H1 (cell line): Measurements from ENCODE around the gene TAF10. TPM values are rescaled to one million over a fixed set of nuclear protein-coding genes. Genes with fewer than 3 reads are reported as not detected.

Experiments used
- CTCF ChIA-PET: fragments of 300-600 bp; sonication (Branson Sonifier 250); formaldehyde crosslinking; loops from one replicate; lab custom pipeline; 2021; ENCODE audit not compliant: partially characterized antibody; lab: Charles Lee
- POLR2A ChIA-PET: fragments of 300-600 bp; sonication (Branson Sonifier 250); formaldehyde crosslinking; loops from one replicate; lab custom pipeline; 2021; ENCODE audit warnings: inconsistent platforms; ENCODE audit not compliant: partially characterized antibody; lab: Charles Lee
- DNase-seq, 2 experiments: peaks; one replicate each; pipeline versions ENCODE4 v3.0.0 to v3.0.0-alpha.2; 2010 to 2022; ENCODE audit warnings: low spot score in 2 of 2, low read depth in 1 of 2, mixed read lengths in 1 of 2
- FAIRE-seq: peaks from 2 replicates; lab custom pipeline; 2011; peaks lifted over from hg19 to GRCh38; lab: Jason Lieb, UNC
- H2AFZ ChIP-seq: 2 replicates; pipeline ENCODE4 v1.8.1; 2012; ENCODE audit warnings: low read length, inconsistent platforms
- H2AK5ac ChIP-seq: 2 replicates; pipeline ENCODE4 v1.6.1; 2013; ENCODE audit warnings: low read depth, low read length
- H2BK120ac ChIP-seq: replicated peaks from 2 replicates; pipeline ENCODE3; 2013; ENCODE audit warnings: low read depth, low read length, inconsistent platforms
- H2BK12ac ChIP-seq: 2 replicates; pipeline ENCODE4 v1.6.1; 2013; ENCODE audit warnings: low read depth, low read length
- H2BK15ac ChIP-seq: 2 replicates; pipeline ENCODE4 v1.6.1; 2013; ENCODE audit warnings: low read length
- H2BK20ac ChIP-seq: 2 replicates; pipeline ENCODE4 v1.6.1; 2013; ENCODE audit warnings: low read length
- H2BK5ac ChIP-seq: 2 replicates; pipeline ENCODE4 v1.6.1; 2013; ENCODE audit warnings: low read depth, low read length
- H3K14ac ChIP-seq: 2 replicates; pipeline ENCODE4 v1.6.1; 2013; ENCODE audit warnings: inconsistent platforms; ENCODE audit not compliant: insufficient read length
- H3K18ac ChIP-seq: 2 replicates; pipeline ENCODE4 v1.6.1; 2013; ENCODE audit warnings: low read length; ENCODE audit errors: extremely low read depth
- H3K23ac ChIP-seq: 2 replicates; pipeline ENCODE4 v1.6.1; 2013; ENCODE audit warnings: inconsistent platforms; ENCODE audit not compliant: insufficient read length
- H3K23me2 ChIP-seq: 2 replicates; pipeline ENCODE4 v1.6.1; 2013; ENCODE audit warnings: low read depth, low read length
- H3K27ac ChIP-seq: 2 replicates; pipeline ENCODE4 v1.6.1; 2011; ENCODE audit warnings: low read depth, low read length, inconsistent platforms
- H3K27me3 ChIP-seq, 4 experiments: replicated peaks in 1 of 4; 1 replicate in 1 of 4; 2 replicates in 3 of 4; pipeline versions ENCODE4 v1.6.1 to v1.8.1; 2011 to 2013; ENCODE audit warnings: low read length in 3 of 4, mild to moderate bottlenecking in 3 of 4, inconsistent platforms in 2 of 4, mixed read lengths in 2 of 4, moderate library complexity in 1 of 4; ENCODE audit not compliant: control insufficient read depth in 3 of 4, insufficient read depth in 3 of 4; ENCODE audit errors: extremely low read depth in 1 of 4
- H3K36me3 ChIP-seq, 4 experiments: 2 replicates each; pipeline versions ENCODE4 v1.6.1 to v1.8.1; 2011 to 2013; ENCODE audit warnings: mild to moderate bottlenecking in 4 of 4, low read length in 3 of 4, moderate library complexity in 2 of 4, control low read depth in 1 of 4, inconsistent platforms in 1 of 4; ENCODE audit not compliant: insufficient read depth in 4 of 4, control insufficient read depth in 2 of 4
- H3K4ac ChIP-seq: replicated peaks from 2 replicates; pipeline ENCODE3; 2013; ENCODE audit warnings: low read length, low read depth, mixed read lengths, inconsistent platforms; ENCODE audit not compliant: insufficient read length
- H3K4me1 ChIP-seq, 4 experiments: replicated peaks in 1 of 4; 1 replicate in 1 of 4; 2 replicates in 3 of 4; pipeline versions ENCODE4 v1.6.1 to v1.8.1; 2011 to 2013; ENCODE audit warnings: low read length in 3 of 4, inconsistent platforms in 2 of 4, mixed read lengths in 1 of 4; ENCODE audit not compliant: insufficient read depth in 4 of 4, control insufficient read depth in 3 of 4
- H3K4me2 ChIP-seq, 2 experiments: 2 replicates each; pipeline versions ENCODE4 v1.6.1 to v1.8.1; 2011 to 2013; ENCODE audit warnings: low read depth in 2 of 2, low read length in 2 of 2, control low read depth in 1 of 2, inconsistent platforms in 1 of 2, mild to moderate bottlenecking in 1 of 2; ENCODE audit not compliant: insufficient read depth in 1 of 2
- H3K4me3 ChIP-seq, 4 experiments: fragments of 200-600, 300-600 bp in 1 of 4; sonication (generic), shearing (Covaris generic), sonication (Bioruptor Twin) in 1 of 4; 2 replicates each; pipeline versions ENCODE4 v1.5.1 to v1.8.1; 2011 to 2016; ENCODE audit warnings: low read length in 4 of 4, low read depth in 3 of 4, control low read depth in 2 of 4, inconsistent platforms in 2 of 4, mild to moderate bottlenecking in 2 of 4, mixed read lengths in 1 of 4, moderate library complexity in 1 of 4; ENCODE audit not compliant: insufficient read depth in 2 of 4; ENCODE audit errors: extremely low read depth in 1 of 4
- H3K56ac ChIP-seq: replicated peaks from 2 replicates; pipeline ENCODE3; 2013; ENCODE audit warnings: low read depth, mild to moderate bottlenecking, mixed read lengths, low read length, inconsistent platforms; ENCODE audit not compliant: insufficient read length
- H3K79me1 ChIP-seq: 2 replicates; pipeline ENCODE4 v1.6.1; 2013; ENCODE audit warnings: low read depth, low read length, control low read depth
- H3K79me2 ChIP-seq, 2 experiments: 2 replicates each; pipeline versions ENCODE4 v1.6.1 to v1.8.1; 2012 to 2013; ENCODE audit warnings: low read length in 2 of 2, mild to moderate bottlenecking in 2 of 2, inconsistent platforms in 1 of 2; ENCODE audit not compliant: insufficient read depth in 2 of 2, control insufficient read depth in 1 of 2
- H3K9ac ChIP-seq, 4 experiments: replicated peaks in 1 of 4; 1 replicate in 1 of 4; 2 replicates in 3 of 4; pipeline versions ENCODE4 v1.6.1 to v1.8.1; 2011 to 2013; ENCODE audit warnings: low read depth in 3 of 4, low read length in 3 of 4, control low read depth in 2 of 4, mild to moderate bottlenecking in 2 of 4, moderate library complexity in 2 of 4, inconsistent platforms in 1 of 4; ENCODE audit errors: extremely low read depth in 1 of 4
- H3K9me3 ChIP-seq, 2 experiments: 2 replicates each; pipeline versions ENCODE4 v1.6.1 to v1.8.1; 2012 to 2013; ENCODE audit warnings: mild to moderate bottlenecking in 2 of 2, moderate library complexity in 2 of 2, control low read depth in 1 of 2, inconsistent platforms in 1 of 2, low read depth in 1 of 2, low read length in 1 of 2, mixed read lengths in 1 of 2; ENCODE audit not compliant: insufficient read depth in 2 of 2
- H4K20me1 ChIP-seq, 2 experiments: replicated peaks in 1 of 2; 2 replicates each; pipeline versions ENCODE3 to v1.8.1; 2011 to 2013; ENCODE audit warnings: inconsistent platforms in 2 of 2, low read length in 2 of 2, mild to moderate bottlenecking in 1 of 2; ENCODE audit not compliant: insufficient read depth in 2 of 2, control insufficient read depth in 1 of 2
- H4K5ac ChIP-seq: 2 replicates; pipeline ENCODE4 v1.6.1; 2013; ENCODE audit warnings: low read length, low read depth, mixed read lengths, inconsistent platforms; ENCODE audit not compliant: insufficient read length
- H4K8ac ChIP-seq: 2 replicates; pipeline ENCODE4 v1.8.0; 2013; ENCODE audit warnings: mild to moderate bottlenecking, moderate library complexity, low read length, inconsistent platforms; ENCODE audit not compliant: insufficient read depth; ENCODE audit errors: extremely low read depth
- H4K91ac ChIP-seq: replicated peaks from 2 replicates; pipeline ENCODE3; 2013; ENCODE audit warnings: low read length, mixed read lengths, inconsistent platforms; ENCODE audit not compliant: insufficient read length
- ASH2L ChIP-seq: fragments of 200-600, 300-600 bp; sonication (generic); IDR thresholded peaks from one replicate; pipeline ENCODE4 v1.7.1; 2017; ENCODE audit warnings: low read length
- BCL11A ChIP-seq, 2 experiments: IDR thresholded peaks; one replicate each; pipeline ENCODE4 v1.6.1; 2011; ENCODE audit warnings: low read depth in 2 of 2, low read length in 2 of 2, mild to moderate bottlenecking in 2 of 2
- CREB1 ChIP-seq: IDR thresholded peaks from 2 replicates; pipeline ENCODE4 v1.6.1; 2012; ENCODE audit warnings: inconsistent platforms
- HDAC2 ChIP-seq, 2 experiments: fragments of 300-600 bp in 1 of 2; sonication (generic) in 1 of 2; IDR thresholded peaks; 2 replicates each; pipeline ENCODE4 v1.6.1; 2011 to 2012; ENCODE audit warnings: low read depth in 2 of 2, low read length in 2 of 2, mild to moderate bottlenecking in 2 of 2, moderate library complexity in 2 of 2, borderline replicate concordance in 1 of 2, inconsistent platforms in 1 of 2
- JUN ChIP-seq: IDR thresholded peaks from 2 replicates; pipeline ENCODE4 v1.6.1; 2011; ENCODE audit warnings: low read depth, mild to moderate bottlenecking, improper control_type of control experiment, low read length
- KDM5A ChIP-seq: fragments of 200-600 bp; IDR thresholded peaks from 2 replicates; pipeline ENCODE4 v1.7.1; 2012; ENCODE audit warnings: mild to moderate bottlenecking, low read length, inconsistent platforms, mixed read lengths
- PHF8 ChIP-seq: fragments of 200-600 bp; sonication (generic); conservative IDR thresholded peaks from 2 replicates; pipeline ENCODE4 v1.7.1; 2012; ENCODE audit warnings: low read depth, mild to moderate bottlenecking, inconsistent platforms, low read length, moderate library complexity
- POLR2A ChIP-seq, 2 experiments: IDR thresholded peaks; 1 replicate in 1 of 2; 2 replicates in 1 of 2; pipeline ENCODE4 v1.6.1; 2011; ENCODE audit warnings: low read depth in 2 of 2, low read length in 2 of 2, mild to moderate bottlenecking in 2 of 2; ENCODE audit errors: control extremely low read depth in 1 of 2
- SP1 ChIP-seq: IDR thresholded peaks from 2 replicates; pipeline ENCODE4 v1.6.1; 2011; ENCODE audit warnings: low read depth, low read length
- SRF ChIP-seq: IDR thresholded peaks from 2 replicates; pipeline ENCODE4 v1.6.1; 2011; ENCODE audit warnings: mild to moderate bottlenecking, low read depth, low read length, moderate library complexity
- WGBS, 2 experiments: shearing (Covaris generic) in 1 of 2; methylation state at CpG; one replicate each; pipeline versions ENCODE4 v1.1.6 to v1.1.7; 2013 to 2015; ENCODE audit warnings: low lambda C conversion rate in 2 of 2, mixed read lengths in 2 of 2, inconsistent platforms in 1 of 2, low coverage in 1 of 2, missing lambda C conversion rate in 1 of 2; ENCODE audit not compliant: insufficient replicate concordance in 2 of 2, insufficient coverage in 1 of 2, insufficient read length in 1 of 2; ENCODE audit errors: extremely low coverage in 1 of 2, missing lambda C conversion rate in 1 of 2; 5-methylcytosine and 5-hydroxymethylcytosine counted together
- polyA plus RNA-seq, 7 experiments: library from polyadenylated mRNA; depleted of rRNA in 3 of 7; stranded (reverse) in 5 of 7; unstranded in 2 of 7; fragments of >200 nt in 5 of 7; fragments of 200-250 nt in 2 of 7; gene quantifications; 1 replicate in 5 of 7; 2 replicates in 1 of 7; 4 replicates in 1 of 7; pipeline versions ENCODE4 v1.2.1 to v1.2.3, GENCODE V29; 2011 to 2013; ENCODE audit warnings: missing spikeins in 2 of 7, mixed read lengths in 2 of 7
- total RNA-seq: library from RNA; stranded (reverse); fragmentation: NEBNext Ultra II Directional; extraction: Animal tissue kit (Norgen Biotek cat#: 25700); gene quantifications from 2 replicates; pipeline ENCODE4 v1.2.1, GENCODE V29; 2021
- TF ChIP-seq, protein P1 (sequence below): IDR thresholded peaks from 2 replicates; pipeline ENCODE4 v1.6.1; 2012; ENCODE audit warnings: low read length, inconsistent platforms
- TF ChIP-seq, protein P2 (sequence below): IDR thresholded peaks from 2 replicates; pipeline ENCODE4 v1.6.1; 2012; ENCODE audit warnings: inconsistent platforms

The TAF10 gene
- total and polyA plus RNA-seq, 2 of the 8 experiments (the other 6 are each of a cell fraction or from before 2014, with no cell fraction given) = 128 to 213 TPM

DNA sequence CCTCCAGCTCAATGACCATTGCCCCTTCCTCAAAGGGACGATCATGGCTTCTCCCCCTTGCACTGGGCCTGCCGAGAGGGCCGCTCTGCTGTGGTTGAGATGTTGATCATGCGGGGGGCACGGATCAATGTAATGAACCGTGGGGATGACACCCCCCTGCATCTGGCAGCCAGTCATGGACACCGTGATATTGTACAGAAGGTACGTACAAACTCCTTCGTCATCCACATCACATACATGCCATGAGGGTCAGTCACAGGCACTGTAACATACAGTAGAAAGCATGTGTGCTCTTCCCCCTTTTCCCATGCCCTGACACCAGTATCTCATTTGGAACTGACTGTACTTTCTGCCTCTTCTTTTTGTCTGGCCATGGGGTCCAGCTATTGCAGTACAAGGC is 4.0 kb downstream of the TAF10 start:
- POLR2A ChIA-PET = interaction anchor here (1.3 to 4.8 kb wide), 12 partner anchors 8 to 131 kb away, joined by 3 to 31 read pairs (median 4); partner anchors contain the start of gene TPP1
- TF ChIP-seq PHF8 (no peak), KDM5A (no peak), BCL11A (IDR thresholded peaks at IDR 0.05; ENCODE audit: low read depth in 2 of 2, low read length in 2 of 2) (no peak), POLR2A (IDR thresholded peaks at IDR 0.05; ENCODE audit: control extremely low read depth in 1 of 2, low read depth in 2 of 2, low read length in 2 of 2) (peak in 1 of 2 experiments; percentile 34; a peak in 2 of 3 replicates), ASH2L (no peak), JUN (no peak), SRF (no peak), CREB1 (no peak), SP1 (no peak), HDAC2 (IDR thresholded peaks at IDR 0.05; ENCODE audit: borderline replicate concordance in 1 of 2, low read depth in 2 of 2, low read length in 2 of 2) (no peak)
- TF ChIP-seq, protein P1, sequence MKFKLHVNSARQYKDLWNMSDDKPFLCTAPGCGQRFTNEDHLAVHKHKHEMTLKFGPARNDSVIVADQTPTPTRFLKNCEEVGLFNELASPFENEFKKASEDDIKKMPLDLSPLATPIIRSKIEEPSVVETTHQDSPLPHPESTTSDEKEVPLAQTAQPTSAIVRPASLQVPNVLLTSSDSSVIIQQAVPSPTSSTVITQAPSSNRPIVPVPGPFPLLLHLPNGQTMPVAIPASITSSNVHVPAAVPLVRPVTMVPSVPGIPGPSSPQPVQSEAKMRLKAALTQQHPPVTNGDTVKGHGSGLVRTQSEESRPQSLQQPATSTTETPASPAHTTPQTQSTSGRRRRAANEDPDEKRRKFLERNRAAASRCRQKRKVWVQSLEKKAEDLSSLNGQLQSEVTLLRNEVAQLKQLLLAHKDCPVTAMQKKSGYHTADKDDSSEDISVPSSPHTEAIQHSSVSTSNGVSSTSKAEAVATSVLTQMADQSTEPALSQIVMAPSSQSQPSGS = no peak
- TF ChIP-seq, protein P2, sequence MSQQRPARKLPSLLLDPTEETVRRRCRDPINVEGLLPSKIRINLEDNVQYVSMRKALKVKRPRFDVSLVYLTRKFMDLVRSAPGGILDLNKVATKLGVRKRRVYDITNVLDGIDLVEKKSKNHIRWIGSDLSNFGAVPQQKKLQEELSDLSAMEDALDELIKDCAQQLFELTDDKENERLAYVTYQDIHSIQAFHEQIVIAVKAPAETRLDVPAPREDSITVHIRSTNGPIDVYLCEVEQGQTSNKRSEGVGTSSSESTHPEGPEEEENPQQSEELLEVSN = no peak

More for the DNA sequence above, 4.0 kb downstream of the TAF10 start:
- H3K56ac ChIP-seq = no peak overlapping the region
- WGBS, 2 experiments = 91% methylated on average over 9 of the region's 9 CpGs; no CpG with 5 or more reads in 1 of the 2 experiments
- no peak overlapping the region for H3K9ac ChIP-seq
- H3K36me3 ChIP-seq = peaks cover 17 to 36% (median 31%) of the 10 kb centered on the region in 4 experiments
- H3K23me2 ChIP-seq = peaks cover 20% of the 10 kb centered on the region
- H4K20me1 ChIP-seq = no peaks in the 10 kb centered on the region
- peaks cover 0 to 43% of the 10 kb centered on the region in 2 experiments; a peak in 3 of 4 replicates for H3K79me2 ChIP-seq
- no peak overlapping the region for H3K23ac ChIP-seq
- H2BK15ac ChIP-seq = no peak overlapping the region
- peak overlapping the region; percentile 15; the same call in 1 of the 2 replicates for H2BK5ac ChIP-seq
- H4K5ac ChIP-seq = no peak overlapping the region
- H4K91ac ChIP-seq = no peak overlapping the region
- H3K18ac ChIP-seq = no peak overlapping the region
- H3K4me1 ChIP-seq = peaks cover 4 to 25% (median 12%) of the 10 kb centered on the region in 4 experiments
- no peak overlapping the region for H3K4ac ChIP-seq
- no peaks in the 10 kb centered on the region for H3K27me3 ChIP-seq
- no peak for FAIRE-seq
- H3K14ac ChIP-seq = no peak overlapping the region
- H2AK5ac ChIP-seq = no peak overlapping the region
- CTCF ChIA-PET = interaction anchor here (1.0 to 2.2 kb wide), 2 partner anchors 10 to 40 kb away, joined by 4 to 10 read pairs; partner anchors contain the start of gene TPP1
- H4K8ac ChIP-seq = no peak overlapping the region
- no peak overlapping the region for H2AFZ ChIP-seq
- H2BK12ac ChIP-seq = no peak overlapping the region
- H2BK120ac ChIP-seq = no peak overlapping the region
- peak overlapping the region; percentile 9; the same call in 1 of the 2 replicates for H3K27ac ChIP-seq
- H2BK20ac ChIP-seq = no peak overlapping the region
- no peaks in the 10 kb centered on the region for H3K9me3 ChIP-seq
- no peak overlapping the region for H3K4me2 ChIP-seq
- H3K79me1 ChIP-seq = peaks cover 5% of the 10 kb centered on the region; the same call in 1 of the 2 replicates
- peak in 1 of 2 experiments; percentile 20 for DNase-seq
- H3K4me3 ChIP-seq = no peak overlapping the region
